Measurements from ENCODE around the gene RAB4B. TPM values are rescaled to one million over a fixed set of nuclear protein-coding genes. Genes with fewer than 3 reads are reported as not detected.

The RAB4B gene
- total and polyA plus RNA-seq, 2 of the 13 experiments (the other 11 are each of a cell fraction or from before 2014, with no cell fraction given), result 3.3 to 5.4 TPM

GRCh38 chr19:40750874-40751537 lies 27.0 kb upstream of the RAB4B start, which contains the start of gene SNRPA (continued):
- no peak for TF ChIP-seq ZBTB26 (CRISPR knock-in tag; IDR thresholded peaks at IDR 0.05; ENCODE audit: borderline replicate concordance)
- no peak for TF ChIP-seq RAD51 (IDR thresholded peaks at IDR 0.05; ENCODE audit: borderline replicate concordance)
- TF ChIP-seq, protein P1, sequence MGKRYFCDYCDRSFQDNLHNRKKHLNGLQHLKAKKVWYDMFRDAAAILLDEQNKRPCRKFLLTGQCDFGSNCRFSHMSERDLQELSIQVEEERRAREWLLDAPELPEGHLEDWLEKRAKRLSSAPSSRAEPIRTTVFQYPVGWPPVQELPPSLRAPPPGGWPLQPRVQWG (CRISPR knock-in tag; IDR thresholded peaks at IDR 0.05; ENCODE audit: borderline replicate concordance, low read depth), result no peak
- TF ChIP-seq, protein P2, sequence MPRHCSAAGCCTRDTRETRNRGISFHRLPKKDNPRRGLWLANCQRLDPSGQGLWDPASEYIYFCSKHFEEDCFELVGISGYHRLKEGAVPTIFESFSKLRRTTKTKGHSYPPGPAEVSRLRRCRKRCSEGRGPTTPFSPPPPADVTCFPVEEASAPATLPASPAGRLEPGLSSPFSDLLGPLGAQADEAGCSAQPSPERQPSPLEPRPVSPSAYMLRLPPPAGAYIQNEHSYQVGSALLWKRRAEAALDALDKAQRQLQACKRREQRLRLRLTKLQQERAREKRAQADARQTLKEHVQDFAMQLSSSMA (CRISPR knock-in tag; IDR thresholded peaks at IDR 0.05), result no peak
- 0 out of 2 replicates have a peak, but pooled peaks have one; percentile 56 for TF ChIP-seq ISX (CRISPR knock-in tag; conservative IDR thresholded peaks at IDR 0.05)
- TF ChIP-seq, protein P3, sequence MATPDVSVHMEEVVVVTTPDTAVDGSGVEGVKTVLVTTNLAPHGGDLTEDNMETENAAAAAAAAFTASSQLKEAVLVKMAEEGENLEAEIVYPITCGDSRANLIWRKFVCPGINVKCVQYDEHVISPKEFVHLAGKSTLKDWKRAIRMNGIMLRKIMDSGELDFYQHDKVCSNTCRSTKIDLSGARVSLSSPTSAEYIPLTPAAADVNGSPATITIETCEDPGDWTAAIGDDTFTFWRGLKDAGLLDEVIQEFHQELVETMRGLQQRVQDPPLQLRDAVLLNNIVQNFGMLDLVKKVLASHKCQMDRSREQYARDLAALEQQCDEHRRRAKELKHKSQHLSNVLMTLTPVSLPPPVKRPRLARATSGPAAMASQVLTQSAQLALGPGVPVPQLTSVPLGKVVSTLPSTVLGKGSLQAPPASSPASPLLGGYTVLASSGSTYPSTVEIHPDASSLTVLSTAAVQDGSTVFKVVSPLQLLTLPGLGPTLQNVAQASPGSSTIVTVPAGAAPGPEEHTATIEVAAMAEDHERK (CRISPR knock-in tag; IDR thresholded peaks at IDR 0.05; ENCODE audit: low read depth), result peak; percentile 37; the same call in 1 of the 2 replicates
- TF ChIP-seq ZBTB3 (CRISPR knock-in tag; IDR thresholded peaks at IDR 0.05; ENCODE audit: borderline replicate concordance, low read depth), result no peak
- TF ChIP-seq, protein P4, sequence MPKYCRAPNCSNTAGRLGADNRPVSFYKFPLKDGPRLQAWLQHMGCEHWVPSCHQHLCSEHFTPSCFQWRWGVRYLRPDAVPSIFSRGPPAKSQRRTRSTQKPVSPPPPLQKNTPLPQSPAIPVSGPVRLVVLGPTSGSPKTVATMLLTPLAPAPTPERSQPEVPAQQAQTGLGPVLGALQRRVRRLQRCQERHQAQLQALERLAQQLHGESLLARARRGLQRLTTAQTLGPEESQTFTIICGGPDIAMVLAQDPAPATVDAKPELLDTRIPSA (CRISPR knock-in tag; IDR thresholded peaks at IDR 0.05; ENCODE audit: borderline replicate concordance), result no peak; the same call in 1 of the 2 replicates
- peak; percentile 76 for TF ChIP-seq SIN3A (IDR thresholded peaks at IDR 0.05; ENCODE audit: borderline replicate concordance, low read depth, low read length)
- no peak for TF ChIP-seq ZBTB42 (CRISPR knock-in tag; IDR thresholded peaks at IDR 0.05)
- TF ChIP-seq, protein P5, sequence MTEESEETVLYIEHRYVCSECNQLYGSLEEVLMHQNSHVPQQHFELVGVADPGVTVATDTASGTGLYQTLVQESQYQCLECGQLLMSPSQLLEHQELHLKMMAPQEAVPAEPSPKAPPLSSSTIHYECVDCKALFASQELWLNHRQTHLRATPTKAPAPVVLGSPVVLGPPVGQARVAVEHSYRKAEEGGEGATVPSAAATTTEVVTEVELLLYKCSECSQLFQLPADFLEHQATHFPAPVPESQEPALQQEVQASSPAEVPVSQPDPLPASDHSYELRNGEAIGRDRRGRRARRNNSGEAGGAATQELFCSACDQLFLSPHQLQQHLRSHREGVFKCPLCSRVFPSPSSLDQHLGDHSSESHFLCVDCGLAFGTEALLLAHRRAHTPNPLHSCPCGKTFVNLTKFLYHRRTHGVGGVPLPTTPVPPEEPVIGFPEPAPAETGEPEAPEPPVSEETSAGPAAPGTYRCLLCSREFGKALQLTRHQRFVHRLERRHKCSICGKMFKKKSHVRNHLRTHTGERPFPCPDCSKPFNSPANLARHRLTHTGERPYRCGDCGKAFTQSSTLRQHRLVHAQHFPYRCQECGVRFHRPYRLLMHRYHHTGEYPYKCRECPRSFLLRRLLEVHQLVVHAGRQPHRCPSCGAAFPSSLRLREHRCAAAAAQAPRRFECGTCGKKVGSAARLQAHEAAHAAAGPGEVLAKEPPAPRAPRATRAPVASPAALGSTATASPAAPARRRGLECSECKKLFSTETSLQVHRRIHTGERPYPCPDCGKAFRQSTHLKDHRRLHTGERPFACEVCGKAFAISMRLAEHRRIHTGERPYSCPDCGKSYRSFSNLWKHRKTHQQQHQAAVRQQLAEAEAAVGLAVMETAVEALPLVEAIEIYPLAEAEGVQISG (CRISPR knock-in tag; IDR thresholded peaks at IDR 0.05), result peak; percentile 69
- TF ChIP-seq PPARG (CRISPR knock-in tag; conservative IDR thresholded peaks at IDR 0.05), result no peak; the same call in 1 of the 2 replicates
- 0 out of 2 replicates have a peak, but pooled peaks have one; percentile 10 for TF ChIP-seq ZNF746 (CRISPR knock-in tag; IDR thresholded peaks at IDR 0.05)
- no peak for TF ChIP-seq POGK (CRISPR knock-in tag; conservative IDR thresholded peaks at IDR 0.05)
- TF ChIP-seq ZNF75D (CRISPR knock-in tag; IDR thresholded peaks at IDR 0.05; ENCODE audit: borderline replicate concordance), result no peak
- 0 out of 2 replicates have a peak, but pooled peaks have one; percentile 66 for TF ChIP-seq KLF12 (CRISPR knock-in tag; IDR thresholded peaks at IDR 0.05; ENCODE audit: borderline replicate concordance)
- TF ChIP-seq, protein P6, sequence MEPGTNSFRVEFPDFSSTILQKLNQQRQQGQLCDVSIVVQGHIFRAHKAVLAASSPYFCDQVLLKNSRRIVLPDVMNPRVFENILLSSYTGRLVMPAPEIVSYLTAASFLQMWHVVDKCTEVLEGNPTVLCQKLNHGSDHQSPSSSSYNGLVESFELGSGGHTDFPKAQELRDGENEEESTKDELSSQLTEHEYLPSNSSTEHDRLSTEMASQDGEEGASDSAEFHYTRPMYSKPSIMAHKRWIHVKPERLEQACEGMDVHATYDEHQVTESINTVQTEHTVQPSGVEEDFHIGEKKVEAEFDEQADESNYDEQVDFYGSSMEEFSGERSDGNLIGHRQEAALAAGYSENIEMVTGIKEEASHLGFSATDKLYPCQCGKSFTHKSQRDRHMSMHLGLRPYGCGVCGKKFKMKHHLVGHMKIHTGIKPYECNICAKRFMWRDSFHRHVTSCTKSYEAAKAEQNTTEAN (CRISPR knock-in tag; conservative IDR thresholded peaks at IDR 0.05), result no peak; the same call in 1 of the 2 replicates
